HCT116 (cell line): ENCODE measurements around the gene ACLY. TPM values are rescaled to one million over a fixed set of nuclear protein-coding genes. Genes with fewer than 3 reads are reported as not detected.

Source experiments
- ATAC-seq: fragments of 200-7000 bp; cut with Tn5 transposase; 2 replicates; pipeline ENCODE4 v1.9.1; 2020; ENCODE audit warnings: mild to moderate bottlenecking, moderate library complexity
- BruUV-seq: library from RNA; stranded (reverse); fragments of 400-500 nt; replicated peaks from 2 replicates; lab custom pipeline; 2021; lab: Mats Ljungman, UMichigan
- CTCF ChIA-PET: fragments of 300-600 bp; sonication (Branson Sonifier 250); formaldehyde crosslinking; loops from one replicate; lab custom pipeline; 2021; ENCODE audit warnings: antibody characterized with exemption; lab: Charles Lee
- POLR2A ChIA-PET: fragments of 300-600, 350-600 bp; sonication (Branson Sonifier 250); formaldehyde crosslinking; loops from one replicate; lab custom pipeline; 2021; ENCODE audit warnings: antibody characterized with exemption; lab: Charles Lee
- RAD21 ChIA-PET, 2 experiments: fragments of 300-600 bp; sonication (Branson Sonifier 250); formaldehyde crosslinking; loops; one replicate each; lab custom pipeline; 2023; ENCODE audit warnings: low total read pairs in 2 of 2; ENCODE audit not compliant: uncharacterized antibody in 2 of 2, unreplicated experiment in 2 of 2, low non-redundant PET in 1 of 2; lab: Charles Lee
- DNase-seq: peaks from one replicate; pipeline ENCODE4 v3.0.0-alpha.2; 2010; ENCODE audit warnings: low read depth, low spot score
- H2AFZ ChIP-seq: fragments of 200-600 bp; shearing (Covaris generic), sonication (generic); 2 replicates; pipeline ENCODE4 v1.6.1; 2017; ENCODE audit warnings: low read depth, mixed run types, mixed read lengths, antibody characterized with exemption, low read length; ENCODE audit not compliant: poor library complexity, severe bottlenecking
- H3K27ac ChIP-seq: 2 replicates; pipeline ENCODE4 v1.5.1; 2012; ENCODE audit warnings: low read depth, low read length
- H3K27me3 ChIP-seq: fragments of 200-600 bp; sonication (generic); 2 replicates; pipeline ENCODE4 v1.6.1; 2016; ENCODE audit warnings: mixed run types, low read length, mixed read lengths; ENCODE audit not compliant: insufficient read depth
- H3K36me3 ChIP-seq, 2 experiments: fragments of 200-500 bp in 1 of 2; fragments of 200-600 bp in 1 of 2; sonication (Bioruptor generic) in 1 of 2; sonication (generic) in 1 of 2; 2 replicates each; pipeline versions ENCODE4 v1.5.1 to v1.6.1; 2014 to 2016; ENCODE audit warnings: low read length in 2 of 2, inconsistent platforms in 1 of 2, mixed read lengths in 1 of 2, mixed run types in 1 of 2; ENCODE audit not compliant: insufficient read depth in 2 of 2, control insufficient read depth in 1 of 2
- H3K4me1 ChIP-seq, 2 experiments: fragments of 200-600 bp in 1 of 2; sonication (generic) in 1 of 2; 2 replicates each; pipeline versions ENCODE4 v1.5.1 to v1.6.1; 2012 to 2017; ENCODE audit warnings: low read length in 2 of 2, inconsistent platforms in 1 of 2, mild to moderate bottlenecking in 1 of 2, mixed read lengths in 1 of 2, mixed run types in 1 of 2, moderate library complexity in 1 of 2; ENCODE audit not compliant: insufficient read depth in 2 of 2, control insufficient read depth in 1 of 2
- H3K4me2 ChIP-seq: fragments of 200-600 bp; sonication (generic); 2 replicates; pipeline ENCODE4 v1.6.1; 2017; ENCODE audit warnings: mixed run types, low read length, mixed read lengths
- H3K4me3 ChIP-seq, 2 experiments: fragments of 200-600 bp in 1 of 2; sonication (generic) in 1 of 2; replicated peaks in 1 of 2; 2 replicates each; pipeline ENCODE4 v1.5.1; 2011 to 2016; ENCODE audit warnings: low read length in 2 of 2, control low read depth in 1 of 2, low read depth in 1 of 2, mild to moderate bottlenecking in 1 of 2, mixed read lengths in 1 of 2, mixed run types in 1 of 2
- H3K79me2 ChIP-seq: fragments of 200-600 bp; sonication (generic); 2 replicates; pipeline ENCODE4 v1.6.1; 2017; ENCODE audit warnings: mild to moderate bottlenecking, mixed run types, low read length, moderate library complexity, mixed read lengths; ENCODE audit not compliant: insufficient read depth
- H3K9ac ChIP-seq: fragments of 200-600 bp; sonication (generic); 2 replicates; pipeline ENCODE4 v1.6.1; 2016; ENCODE audit warnings: low read length, mixed read lengths
- H3K9me2 ChIP-seq: fragments of 200-600 bp; sonication (generic), shearing (Covaris generic); 2 replicates; pipeline ENCODE4 v1.6.1; 2017; ENCODE audit warnings: mixed run types, mild to moderate bottlenecking, moderate library complexity; ENCODE audit not compliant: insufficient read depth
- H3K9me3 ChIP-seq, 2 experiments: fragments of 200-500 bp in 1 of 2; fragments of 200-600 bp in 1 of 2; sonication (Bioruptor generic) in 1 of 2; sonication (generic) in 1 of 2; 2 replicates each; pipeline ENCODE4 v1.6.1; 2014 to 2017; ENCODE audit warnings: low read length in 2 of 2, mixed read lengths in 2 of 2, inconsistent platforms in 1 of 2, low read depth in 1 of 2, mild to moderate bottlenecking in 1 of 2, mixed run types in 1 of 2, moderate library complexity in 1 of 2; ENCODE audit not compliant: control insufficient read depth in 1 of 2, insufficient read depth in 1 of 2
- H4K20me1 ChIP-seq: fragments of 200-600 bp; sonication (generic), shearing (Covaris generic); 2 replicates; pipeline ENCODE4 v1.6.1; 2017; ENCODE audit warnings: mixed run types, mild to moderate bottlenecking, moderate library complexity; ENCODE audit not compliant: insufficient read depth
- ATF3 ChIP-seq: IDR thresholded peaks from 2 replicates; pipeline ENCODE4 v1.6.1; 2012
- EGR1 ChIP-seq: IDR thresholded peaks from 2 replicates; pipeline ENCODE4 v1.6.1; 2012; ENCODE audit warnings: low read depth
- ELF1 ChIP-seq: IDR thresholded peaks from 2 replicates; pipeline ENCODE4 v1.6.1; 2012; ENCODE audit warnings: low read depth, borderline replicate concordance
- EZH2 ChIP-seq: fragments of 200-600 bp; sonication (generic); IDR thresholded peaks from 2 replicates; pipeline ENCODE4 v1.6.1; 2017; ENCODE audit warnings: antibody characterized with exemption, mixed run types
- EZH2phosphoT487 ChIP-seq: fragments of 200-600 bp; IDR thresholded peaks from 2 replicates; pipeline ENCODE4 v1.6.1; 2018; ENCODE audit warnings: antibody characterized with exemption, borderline replicate concordance
- FOSL1 ChIP-seq: IDR thresholded peaks from 2 replicates; pipeline ENCODE4 v1.6.1; 2012; ENCODE audit warnings: low read depth
- JUND ChIP-seq: IDR thresholded peaks from 2 replicates; pipeline ENCODE4 v1.6.1; 2012
- MAX ChIP-seq: IDR thresholded peaks from 2 replicates; pipeline ENCODE4 v1.6.1; 2012
- POLR2A ChIP-seq: IDR thresholded peaks from 2 replicates; pipeline ENCODE4 v1.7.0; 2011; ENCODE audit warnings: borderline replicate concordance; ENCODE audit not compliant: insufficient read depth, insufficient read length; ENCODE audit errors: extremely low read depth
- SIN3A ChIP-seq: IDR thresholded peaks from 2 replicates; pipeline ENCODE4 v1.6.1; 2012; ENCODE audit warnings: low read depth
- TCF7L2 ChIP-seq: IDR thresholded peaks from 2 replicates; pipeline ENCODE4 v1.7.0; 2011; ENCODE audit warnings: borderline replicate concordance, inconsistent platforms; ENCODE audit not compliant: insufficient read depth, insufficient read length; ENCODE audit errors: extremely low read depth
- ZFX ChIP-seq: fragments of 450-650 bp; IDR thresholded peaks from 2 replicates; pipeline ENCODE4 v1.6.1; 2017
- intact Hi-C: fragments of 100-400 bp; cut with micrococcal nuclease; formaldehyde crosslinking; loops from 2 replicates; pipeline ENCODE4 v1.10.0; 2022
- total RNA-seq: library from RNA; stranded (reverse); gene quantifications from one replicate; pipeline ENCODE4 v1.2.1, GENCODE V29; 2021; ENCODE audit not compliant: unreplicated experiment
- TF ChIP-seq, protein P1 (sequence below), 3 experiments: fragments of 200-600 bp in 1 of 3; sonication (generic) in 1 of 3; IDR thresholded peaks in 2 of 3; conservative IDR thresholded peaks in 1 of 3; 2 replicates each; pipeline ENCODE4 v1.5.1; 2012 to 2017; ENCODE audit warnings: low read depth in 2 of 3, low read length in 2 of 3, antibody characterized with exemption in 1 of 3, borderline replicate concordance in 1 of 3, control low read depth in 1 of 3, mild to moderate bottlenecking in 1 of 3, mixed read lengths in 1 of 3, mixed run types in 1 of 3, moderate library complexity in 1 of 3; ENCODE audit not compliant: insufficient read depth in 1 of 3
- TF ChIP-seq, protein P2 (sequence below): IDR thresholded peaks from 2 replicates; pipeline ENCODE4 v1.6.1; 2012; ENCODE audit warnings: low read depth
- TF ChIP-seq, protein P3 (sequence below): IDR thresholded peaks from 2 replicates; pipeline ENCODE4 v1.6.1; 2011; ENCODE audit warnings: mild to moderate bottlenecking, low read length, moderate library complexity; ENCODE audit not compliant: insufficient replicate concordance; ENCODE audit errors: extremely low read depth

Gene ACLY
- total RNA-seq, 1 experiment from 2014 or later = 222 TPM

GRCh38 chr17:41907633-41908539 is 10.9 kb downstream of the ACLY start:
- Histone ChIP-seq H3K9me3 (no peaks in the 10 kb centered on the region), H3K9ac (no peak overlapping the region), H3K4me1 (peaks cover 0 to 17% of the 10 kb centered on the region in 2 experiments; a peak in 2 of 4 replicates), H3K27ac (no peak overlapping the region), H2AFZ (no peak overlapping the region), H3K9me2 (no peaks in the 10 kb centered on the region), H3K27me3 (no peaks in the 10 kb centered on the region), H4K20me1 (no peaks in the 10 kb centered on the region), H3K79me2 (peaks cover 30% of the 10 kb centered on the region; the same call in 1 of the 2 replicates), H3K4me3 (no peak overlapping the region), H3K4me2 (no peak overlapping the region), H3K36me3 (peaks cover 66 to 77% of the 10 kb centered on the region in 2 experiments)
- peak; percentile 33; the same call in 1 of the 2 replicates for ATAC-seq
- intact Hi-C loops = no loop called here
- no peak for DNase-seq
- ChIA-PET CTCF (no interaction called here), RAD21 (no interaction called here), POLR2A (interaction anchor here (1.3 kb wide), 1 partner anchor 10 kb away, joined by 3 read pairs; the partner anchor contains the start of gene ACLY)
- TF ChIP-seq, protein P1, sequence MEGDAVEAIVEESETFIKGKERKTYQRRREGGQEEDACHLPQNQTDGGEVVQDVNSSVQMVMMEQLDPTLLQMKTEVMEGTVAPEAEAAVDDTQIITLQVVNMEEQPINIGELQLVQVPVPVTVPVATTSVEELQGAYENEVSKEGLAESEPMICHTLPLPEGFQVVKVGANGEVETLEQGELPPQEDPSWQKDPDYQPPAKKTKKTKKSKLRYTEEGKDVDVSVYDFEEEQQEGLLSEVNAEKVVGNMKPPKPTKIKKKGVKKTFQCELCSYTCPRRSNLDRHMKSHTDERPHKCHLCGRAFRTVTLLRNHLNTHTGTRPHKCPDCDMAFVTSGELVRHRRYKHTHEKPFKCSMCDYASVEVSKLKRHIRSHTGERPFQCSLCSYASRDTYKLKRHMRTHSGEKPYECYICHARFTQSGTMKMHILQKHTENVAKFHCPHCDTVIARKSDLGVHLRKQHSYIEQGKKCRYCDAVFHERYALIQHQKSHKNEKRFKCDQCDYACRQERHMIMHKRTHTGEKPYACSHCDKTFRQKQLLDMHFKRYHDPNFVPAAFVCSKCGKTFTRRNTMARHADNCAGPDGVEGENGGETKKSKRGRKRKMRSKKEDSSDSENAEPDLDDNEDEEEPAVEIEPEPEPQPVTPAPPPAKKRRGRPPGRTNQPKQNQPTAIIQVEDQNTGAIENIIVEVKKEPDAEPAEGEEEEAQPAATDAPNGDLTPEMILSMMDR (IDR thresholded peaks at IDR 0.05 in 2 of 3, conservative IDR thresholded peaks at IDR 0.05 in 1 of 3; ENCODE audit: borderline replicate concordance in 1 of 3, insufficient read depth in 1 of 3, low read depth in 2 of 3, low read length in 2 of 3) = no peak
- TF ChIP-seq ATF3 (no peak), SIN3A (no peak), TCF7L2 (no peak), EGR1 (no peak), ELF1 (no peak), EZH2 (no peak), MAX (no peak), FOSL1 (no peak), EZH2phosphoT487 (no peak), POLR2A (no peak), JUND (no peak), ZFX (no peak)
- TF ChIP-seq, protein P2, sequence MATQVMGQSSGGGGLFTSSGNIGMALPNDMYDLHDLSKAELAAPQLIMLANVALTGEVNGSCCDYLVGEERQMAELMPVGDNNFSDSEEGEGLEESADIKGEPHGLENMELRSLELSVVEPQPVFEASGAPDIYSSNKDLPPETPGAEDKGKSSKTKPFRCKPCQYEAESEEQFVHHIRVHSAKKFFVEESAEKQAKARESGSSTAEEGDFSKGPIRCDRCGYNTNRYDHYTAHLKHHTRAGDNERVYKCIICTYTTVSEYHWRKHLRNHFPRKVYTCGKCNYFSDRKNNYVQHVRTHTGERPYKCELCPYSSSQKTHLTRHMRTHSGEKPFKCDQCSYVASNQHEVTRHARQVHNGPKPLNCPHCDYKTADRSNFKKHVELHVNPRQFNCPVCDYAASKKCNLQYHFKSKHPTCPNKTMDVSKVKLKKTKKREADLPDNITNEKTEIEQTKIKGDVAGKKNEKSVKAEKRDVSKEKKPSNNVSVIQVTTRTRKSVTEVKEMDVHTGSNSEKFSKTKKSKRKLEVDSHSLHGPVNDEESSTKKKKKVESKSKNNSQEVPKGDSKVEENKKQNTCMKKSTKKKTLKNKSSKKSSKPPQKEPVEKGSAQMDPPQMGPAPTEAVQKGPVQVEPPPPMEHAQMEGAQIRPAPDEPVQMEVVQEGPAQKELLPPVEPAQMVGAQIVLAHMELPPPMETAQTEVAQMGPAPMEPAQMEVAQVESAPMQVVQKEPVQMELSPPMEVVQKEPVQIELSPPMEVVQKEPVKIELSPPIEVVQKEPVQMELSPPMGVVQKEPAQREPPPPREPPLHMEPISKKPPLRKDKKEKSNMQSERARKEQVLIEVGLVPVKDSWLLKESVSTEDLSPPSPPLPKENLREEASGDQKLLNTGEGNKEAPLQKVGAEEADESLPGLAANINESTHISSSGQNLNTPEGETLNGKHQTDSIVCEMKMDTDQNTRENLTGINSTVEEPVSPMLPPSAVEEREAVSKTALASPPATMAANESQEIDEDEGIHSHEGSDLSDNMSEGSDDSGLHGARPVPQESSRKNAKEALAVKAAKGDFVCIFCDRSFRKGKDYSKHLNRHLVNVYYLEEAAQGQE = no peak
- TF ChIP-seq, protein P3, sequence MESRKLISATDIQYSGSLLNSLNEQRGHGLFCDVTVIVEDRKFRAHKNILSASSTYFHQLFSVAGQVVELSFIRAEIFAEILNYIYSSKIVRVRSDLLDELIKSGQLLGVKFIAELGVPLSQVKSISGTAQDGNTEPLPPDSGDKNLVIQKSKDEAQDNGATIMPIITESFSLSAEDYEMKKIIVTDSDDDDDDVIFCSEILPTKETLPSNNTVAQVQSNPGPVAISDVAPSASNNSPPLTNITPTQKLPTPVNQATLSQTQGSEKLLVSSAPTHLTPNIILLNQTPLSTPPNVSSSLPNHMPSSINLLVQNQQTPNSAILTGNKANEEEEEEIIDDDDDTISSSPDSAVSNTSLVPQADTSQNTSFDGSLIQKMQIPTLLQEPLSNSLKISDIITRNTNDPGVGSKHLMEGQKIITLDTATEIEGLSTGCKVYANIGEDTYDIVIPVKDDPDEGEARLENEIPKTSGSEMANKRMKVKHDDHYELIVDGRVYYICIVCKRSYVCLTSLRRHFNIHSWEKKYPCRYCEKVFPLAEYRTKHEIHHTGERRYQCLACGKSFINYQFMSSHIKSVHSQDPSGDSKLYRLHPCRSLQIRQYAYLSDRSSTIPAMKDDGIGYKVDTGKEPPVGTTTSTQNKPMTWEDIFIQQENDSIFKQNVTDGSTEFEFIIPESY = no peak
- no TSS peak for BruUV-seq
